GM12872 (cell line): Measurements from ENCODE around the gene OR7G3.

Experiments
- TF ChIP-seq, protein P1 (sequence below): IDR thresholded peaks from 3 replicates; pipeline ENCODE4 v1.5.1; 2011; ENCODE audit warnings: low read depth, mild to moderate bottlenecking, low read length, moderate library complexity; ENCODE audit not compliant: insufficient read depth

OR7G3 gene

DNA sequence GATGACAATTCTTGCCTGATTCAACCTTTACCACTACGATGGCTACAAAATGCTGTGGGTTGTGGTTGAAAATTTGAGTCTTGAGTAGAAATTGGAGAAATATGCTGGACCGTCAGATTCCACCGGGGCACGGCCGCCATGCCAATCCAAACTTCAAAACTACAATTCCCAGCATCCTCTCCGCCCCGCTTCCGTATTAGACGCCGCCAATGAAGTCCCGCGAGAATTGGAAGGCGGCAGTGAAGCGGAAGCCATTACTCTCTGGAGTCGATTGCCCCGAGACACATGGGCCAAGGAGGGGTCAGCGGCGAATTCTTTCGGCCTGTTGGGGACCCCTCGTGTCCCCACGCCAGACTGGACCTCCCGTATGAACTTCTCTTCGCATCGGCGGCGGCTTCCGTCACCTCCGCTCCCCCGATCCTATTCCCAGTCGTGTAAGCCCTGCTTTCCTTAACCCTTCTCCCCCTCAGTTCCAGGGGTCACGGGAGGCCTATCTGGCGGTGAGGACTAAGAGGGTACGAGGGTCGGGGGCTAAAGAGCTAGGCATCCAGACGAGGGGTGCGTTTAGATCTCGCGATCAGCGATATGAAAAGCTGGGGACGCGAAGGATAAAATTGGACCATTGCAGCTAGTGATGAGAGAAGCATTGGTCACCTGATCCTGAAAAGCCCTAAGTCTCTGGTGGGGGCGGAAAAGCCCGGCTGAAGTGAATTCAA, 13.6 kb upstream of the OR7G3 start, which contains the start of gene ZNF317:
Gene ZNF317, plus strand, starts transcription at position 239 of the 716 bp plus-strand sequence. CDS start 15,620 bp downstream, outside the sequence.
- TF ChIP-seq, protein P1, sequence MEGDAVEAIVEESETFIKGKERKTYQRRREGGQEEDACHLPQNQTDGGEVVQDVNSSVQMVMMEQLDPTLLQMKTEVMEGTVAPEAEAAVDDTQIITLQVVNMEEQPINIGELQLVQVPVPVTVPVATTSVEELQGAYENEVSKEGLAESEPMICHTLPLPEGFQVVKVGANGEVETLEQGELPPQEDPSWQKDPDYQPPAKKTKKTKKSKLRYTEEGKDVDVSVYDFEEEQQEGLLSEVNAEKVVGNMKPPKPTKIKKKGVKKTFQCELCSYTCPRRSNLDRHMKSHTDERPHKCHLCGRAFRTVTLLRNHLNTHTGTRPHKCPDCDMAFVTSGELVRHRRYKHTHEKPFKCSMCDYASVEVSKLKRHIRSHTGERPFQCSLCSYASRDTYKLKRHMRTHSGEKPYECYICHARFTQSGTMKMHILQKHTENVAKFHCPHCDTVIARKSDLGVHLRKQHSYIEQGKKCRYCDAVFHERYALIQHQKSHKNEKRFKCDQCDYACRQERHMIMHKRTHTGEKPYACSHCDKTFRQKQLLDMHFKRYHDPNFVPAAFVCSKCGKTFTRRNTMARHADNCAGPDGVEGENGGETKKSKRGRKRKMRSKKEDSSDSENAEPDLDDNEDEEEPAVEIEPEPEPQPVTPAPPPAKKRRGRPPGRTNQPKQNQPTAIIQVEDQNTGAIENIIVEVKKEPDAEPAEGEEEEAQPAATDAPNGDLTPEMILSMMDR: no peak

- TF ChIP-seq, protein P1: no peak
Observed at GRCh38 chr19:9139609-9140158, 12.9 kb upstream of the OR7G3 start.

- TF ChIP-seq, protein P1: no peak
Observed at GRCh38 chr19:9132422-9132821, 5.7 kb upstream of the OR7G3 start.

DNA sequence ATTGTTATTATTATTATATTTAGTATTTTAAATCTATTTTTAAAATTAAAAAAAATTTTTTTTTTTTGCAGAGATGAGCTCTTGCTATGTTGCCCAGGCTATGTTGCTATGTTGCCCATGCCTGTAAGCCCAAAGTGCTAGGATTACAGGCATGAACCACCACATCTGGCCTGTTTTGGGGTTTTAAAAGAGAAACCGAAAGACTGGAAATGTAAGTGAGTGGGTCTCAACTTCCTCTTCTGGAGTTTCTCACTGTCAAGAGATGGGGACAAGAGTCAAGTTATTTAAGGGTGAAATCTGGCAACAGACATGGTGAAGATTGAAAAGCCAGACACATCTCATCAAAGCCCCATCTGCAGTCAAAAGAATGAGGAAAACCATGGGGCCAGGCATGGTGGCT, 4.2 kb upstream of the OR7G3 start:
- TF ChIP-seq, protein P1: no peak

DNA sequence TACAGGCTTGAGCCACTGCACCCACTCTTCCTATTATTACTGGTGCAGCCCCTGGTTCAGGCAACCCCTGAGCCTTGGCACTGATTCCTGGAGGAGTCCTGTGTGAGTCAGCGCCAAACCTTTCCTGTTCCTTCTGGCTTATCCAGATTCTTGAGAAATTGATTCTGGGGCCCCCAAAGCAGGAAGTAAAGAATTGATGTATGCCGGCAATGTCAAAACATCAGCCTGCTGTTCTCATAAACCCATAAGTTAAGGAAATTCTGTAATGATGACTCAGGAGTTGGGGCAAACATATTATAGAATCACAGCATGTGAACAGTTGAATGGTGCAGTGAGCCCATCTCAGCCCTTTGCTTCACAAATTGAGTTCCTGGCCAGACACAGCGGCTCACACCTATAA, 1.4 kb upstream of the OR7G3 start:
- TF ChIP-seq, protein P1: no peak

DNA sequence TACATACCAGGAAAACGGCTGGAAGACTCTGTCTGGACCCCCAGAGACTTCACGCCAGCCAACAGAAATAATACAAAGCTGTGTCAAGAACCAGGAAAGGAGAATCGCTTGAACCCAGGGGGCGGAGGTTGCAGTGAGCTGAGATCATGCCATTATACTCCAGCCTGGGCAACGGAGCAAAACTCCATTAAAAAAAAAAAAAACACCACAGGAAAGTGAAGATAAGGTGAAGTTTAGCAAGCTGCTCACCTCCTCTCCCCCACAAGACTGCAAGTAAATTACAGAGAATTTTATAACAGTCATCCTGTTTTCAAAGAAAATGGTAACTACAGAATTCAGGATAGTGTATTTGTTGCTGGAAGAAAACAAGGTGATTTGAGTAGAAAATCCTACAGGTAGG, 10.2 kb downstream of the OR7G3 start:
- TF ChIP-seq, protein P1: no peak

- TF ChIP-seq, protein P1: no peak
Observed at GRCh38 chr19:9115307-9115813, 11.4 kb downstream of the OR7G3 start, which contains the start of gene OR7G1. Gene OR7G1, minus strand, starts transcription at chr19:9115763. Its CDS starts 0 bp downstream, at chr19:9115763.
